NCI-H1436 treated with DMSO at 0.1 percent for 48 hours (cell line): ENCODE results near the gene ZNF385B.

ENCODE experiments used
- DNase-seq: peaks from one replicate; lab custom pipeline; 2025; lab: John Stamatoyannopoulos, UW

ZNF385B gene

GRCh38 chr2:179440642-179441251 lies 420.7 kb downstream of the ZNF385B start:
- no peak for DNase-seq

DNA sequence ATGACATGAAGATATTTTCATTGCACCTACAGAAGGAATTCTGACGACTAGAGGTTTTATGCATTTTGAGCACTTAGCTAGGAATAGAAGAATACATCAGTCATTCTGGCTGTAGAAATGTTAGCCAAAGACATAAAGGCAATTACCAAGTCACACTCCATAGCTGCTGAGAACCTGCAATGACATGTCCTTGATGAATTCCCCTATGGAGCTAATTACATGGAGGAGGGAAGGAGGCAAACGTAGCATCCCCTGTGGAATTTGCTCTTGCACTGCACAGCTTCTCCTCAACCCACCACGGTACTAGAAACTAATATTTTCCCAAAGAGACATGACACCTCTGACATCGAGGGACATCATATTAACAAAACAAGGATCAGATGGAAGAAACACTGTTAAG lies 422.8 kb downstream of the ZNF385B start:
- DNase-seq = no peak

- no peak for DNase-seq
Observed at GRCh38 chr2:179437430-179437829, 424.0 kb downstream of the ZNF385B start.

GRCh38 chr2:179435566-179435965 lies 425.8 kb downstream of the ZNF385B start:
- no peak for DNase-seq

- DNase-seq = no peak
Observed at GRCh38 chr2:179435000-179435399, 426.4 kb downstream of the ZNF385B start.

DNA sequence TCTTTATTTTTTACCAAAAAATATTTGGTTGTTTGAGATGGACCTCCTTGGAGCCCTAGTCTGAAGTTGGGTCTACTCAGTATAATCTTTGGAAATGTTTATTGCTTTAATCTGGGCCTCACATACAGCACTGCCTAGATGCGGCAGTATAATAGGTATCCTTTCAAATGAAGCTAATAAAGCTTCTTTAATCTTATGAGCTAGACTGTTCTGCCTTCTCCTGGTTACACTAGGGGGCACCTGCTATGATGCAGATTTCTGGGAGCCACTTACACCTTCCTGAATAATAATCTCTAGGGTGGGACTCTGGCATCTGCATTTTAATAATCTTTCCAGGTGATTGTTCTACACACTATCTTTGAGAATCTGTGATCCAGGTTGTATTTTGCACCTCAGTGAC lies 427.1 kb downstream of the ZNF385B start:
- DNase-seq = no peak

- no peak for DNase-seq
Observed at GRCh38 chr2:179432751-179433150, 428.7 kb downstream of the ZNF385B start.

DNA sequence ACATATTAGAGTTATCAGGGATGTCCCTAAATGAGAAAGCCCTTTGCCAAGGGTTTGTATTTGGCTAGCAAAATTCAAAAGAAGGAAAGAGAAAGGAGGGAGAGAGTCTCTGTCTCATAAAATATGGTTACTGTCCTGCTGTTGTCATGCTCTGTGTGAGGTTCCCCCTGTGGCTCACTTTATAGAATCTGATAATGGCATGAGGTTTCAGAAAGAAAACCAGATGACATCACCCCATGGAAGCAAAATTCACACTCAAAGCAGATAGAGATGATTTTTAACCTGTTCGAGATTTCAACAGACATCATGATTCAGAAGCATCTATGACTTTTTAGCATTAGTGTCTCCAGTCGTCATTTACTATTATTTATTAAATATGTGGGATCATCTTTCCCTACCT lies 431.8 kb downstream of the ZNF385B start:
- no peak for DNase-seq

GRCh38 chr2:179429060-179429471 lies 432.3 kb downstream of the ZNF385B start:
- no peak for DNase-seq

DNA sequence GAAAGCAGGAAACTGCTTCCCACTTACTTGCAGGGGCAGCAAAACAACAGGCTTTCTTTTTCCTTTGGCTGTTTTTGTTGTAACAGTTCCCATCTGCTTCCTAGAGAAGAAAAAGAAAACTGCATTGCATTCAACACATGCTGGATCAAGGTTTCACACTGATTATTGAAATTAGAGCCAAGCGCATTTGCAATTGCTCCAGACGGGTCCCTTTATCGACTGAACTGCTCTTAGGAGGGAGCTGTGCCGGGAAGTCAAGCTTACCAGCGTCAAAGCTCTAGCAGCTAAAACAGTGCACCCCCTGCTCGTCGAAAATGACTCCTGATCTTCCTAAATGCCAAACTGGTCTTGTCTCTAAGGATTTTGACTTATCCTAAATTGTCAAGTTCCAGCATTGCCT lies 432.8 kb downstream of the ZNF385B start:
- DNase-seq = no peak

- no peak for DNase-seq
Observed at GRCh38 chr2:179427065-179427464, 434.3 kb downstream of the ZNF385B start.

DNA sequence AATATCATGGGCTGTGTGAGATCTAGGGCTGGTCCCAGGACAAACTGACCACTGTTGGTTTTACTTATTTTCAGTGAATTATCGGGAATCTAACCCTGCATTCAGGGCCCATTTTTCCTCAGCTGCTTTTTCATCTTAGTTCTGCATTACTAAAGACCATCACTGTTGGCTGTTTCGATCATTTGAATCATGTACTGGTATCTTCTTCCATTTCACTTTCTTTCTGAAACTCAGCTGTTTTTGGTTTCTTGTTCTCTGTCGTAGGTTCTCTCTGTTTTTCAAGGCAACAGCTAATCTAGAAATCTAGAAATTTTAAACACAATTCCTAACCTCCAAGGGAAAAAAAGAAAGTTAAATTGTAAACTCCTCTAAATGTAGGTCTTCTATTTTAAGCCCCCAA lies 436.8 kb downstream of the ZNF385B start:
- no peak for DNase-seq

DNA sequence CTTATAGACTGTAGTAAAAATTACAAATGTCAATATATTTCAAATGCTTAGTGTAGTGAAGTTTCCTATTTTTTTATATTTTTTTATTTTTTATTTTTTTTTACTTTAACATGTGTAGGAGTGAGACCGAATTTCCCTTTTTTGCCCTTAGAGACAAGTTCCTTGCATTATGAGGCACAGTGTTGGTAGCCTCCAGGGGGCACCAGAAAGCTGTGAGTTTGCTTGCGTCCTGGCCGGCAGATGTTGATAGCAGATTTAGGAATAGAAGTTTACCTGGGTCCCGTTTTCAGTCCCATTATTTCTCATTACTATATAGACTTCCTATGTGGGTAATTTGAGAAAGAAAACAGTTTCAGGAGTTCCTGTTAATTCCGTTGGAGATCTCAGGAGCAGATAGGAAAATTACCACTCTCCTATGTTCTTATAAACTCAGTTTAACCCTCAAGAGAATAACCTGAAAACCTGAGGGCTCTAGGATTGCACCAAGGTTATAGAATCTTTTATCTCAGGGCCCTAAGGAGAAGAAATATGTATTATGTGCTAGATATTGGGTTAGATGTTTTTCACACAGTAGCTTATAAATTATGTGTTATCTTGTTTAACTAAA lies 439.3 kb downstream of the ZNF385B start:
- DNase-seq = peak; percentile 44

GRCh38 chr2:179417436-179417949 lies 443.9 kb downstream of the ZNF385B start:
- no peak for DNase-seq

DNA sequence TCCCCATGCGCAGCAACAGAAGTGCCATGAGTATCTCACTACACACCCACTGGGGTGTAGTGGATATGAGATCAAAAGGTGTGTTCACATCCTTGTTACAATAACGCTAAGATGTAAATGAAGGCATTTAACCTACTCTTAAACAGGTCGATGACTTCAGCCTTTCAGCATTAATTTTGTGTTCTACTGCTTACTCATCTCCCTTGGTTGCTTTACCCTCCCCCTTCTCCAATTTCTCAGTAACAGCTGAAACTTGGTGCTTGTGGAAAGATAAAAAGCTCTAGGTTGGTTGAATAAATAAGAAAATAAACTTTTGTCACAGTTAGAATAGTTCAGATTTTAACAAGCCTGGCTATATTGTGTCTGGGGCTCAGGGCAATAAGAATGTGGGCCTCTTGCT lies 449.3 kb downstream of the ZNF385B start:
- no peak for DNase-seq

DNA sequence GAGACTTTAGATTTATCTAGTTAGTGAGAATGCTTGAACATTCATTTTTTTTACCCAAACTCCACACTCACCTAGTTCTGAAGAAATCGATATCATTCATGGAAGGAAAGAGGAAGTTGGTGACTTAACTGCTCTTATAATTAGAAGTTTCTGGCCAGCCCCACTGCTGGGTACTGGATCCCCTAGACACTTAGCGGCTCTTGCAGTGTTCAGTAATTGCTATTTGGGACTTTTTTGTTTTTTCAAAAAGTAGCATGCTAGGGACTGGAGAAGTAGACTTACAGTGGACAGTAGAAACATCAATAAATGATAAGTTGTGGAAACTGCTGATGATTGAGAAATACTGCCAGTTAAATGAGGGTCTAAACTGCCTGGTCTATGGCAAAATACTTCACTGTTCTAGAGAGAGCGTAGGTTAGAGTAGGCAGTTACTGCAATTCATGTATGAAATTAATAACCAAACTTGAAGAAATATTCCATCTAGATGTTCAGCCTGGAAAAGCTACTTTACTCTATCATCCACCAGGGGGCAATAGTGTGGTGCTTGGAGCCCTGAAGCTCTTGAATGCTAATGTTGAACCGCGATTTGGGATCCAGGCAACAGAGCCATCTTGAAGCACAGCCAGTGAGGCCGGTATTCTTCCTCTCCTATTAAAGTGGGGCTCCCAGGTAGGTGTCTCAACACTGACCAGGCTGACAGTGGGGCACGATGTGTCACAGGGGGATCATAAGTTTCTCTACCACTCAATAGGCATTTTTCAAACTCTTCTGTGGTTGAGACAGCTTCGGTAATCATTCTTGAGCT lies 450.7 kb downstream of the ZNF385B start:
- DNase-seq = no peak

DNA sequence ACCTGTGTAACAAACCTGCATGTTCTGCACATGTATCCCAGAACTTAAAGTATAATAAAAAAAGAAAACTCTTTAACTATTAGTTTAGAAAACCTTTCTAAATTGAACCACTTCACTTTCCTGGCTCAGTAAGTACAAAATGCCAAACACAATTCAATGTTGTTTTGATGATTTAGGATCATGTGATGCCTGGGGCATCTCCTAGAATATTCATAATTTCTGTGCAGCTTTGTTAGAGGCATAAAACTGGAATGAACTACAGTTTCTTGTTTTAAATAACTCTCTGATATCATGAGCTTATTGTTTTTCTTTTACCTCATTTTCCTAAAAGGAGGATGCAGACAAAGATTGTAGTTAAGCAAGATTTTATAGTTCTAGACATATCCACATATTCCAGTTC lies 457.8 kb downstream of the ZNF385B start:
- DNase-seq = no peak

DNA sequence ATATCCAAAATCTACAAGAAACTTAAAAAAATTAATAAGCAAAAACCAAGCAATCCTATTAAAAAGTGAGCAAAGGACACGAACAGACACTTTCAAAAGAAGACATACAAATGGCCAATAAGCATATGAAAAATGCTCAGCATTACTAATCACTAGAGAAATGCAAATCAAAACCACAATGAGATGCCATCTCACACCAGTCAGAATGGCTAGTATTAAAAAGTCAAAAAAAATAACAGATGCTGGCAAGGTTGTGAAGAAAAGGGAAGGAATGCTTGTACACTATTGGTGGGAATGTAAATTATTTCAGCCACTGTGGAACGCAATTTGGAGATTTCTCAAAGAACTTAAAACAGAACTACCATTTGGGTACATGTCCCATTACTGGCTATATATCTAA lies 467.9 kb downstream of the ZNF385B start:
- DNase-seq = no peak
